Renal cortical epithelial cell (primary cell): ENCODE measurements around the gene CDK2AP2. TPM values are rescaled to one million over a fixed set of nuclear protein-coding genes. Genes with fewer than 3 reads are reported as not detected.
"Not testable (repeated sequence)": the region's sequence is repeated elsewhere in the genome, so short reads cannot be mapped to it uniquely, and the experiment has no call there.

Experiments
- DNase-seq: peaks from one replicate; pipeline ENCODE4 v3.0.0-alpha.2; 2011; ENCODE audit warnings: low read depth
- total RNA-seq: library from RNA; depleted of rRNA; stranded (reverse); fragments of >200 nt; gene quantifications from 2 replicates; pipeline ENCODE4 v1.2.3, GENCODE V29; 2014

CDK2AP2 gene
- total RNA-seq, 1 donor from 2014 or later = 90.4 TPM

DNA sequence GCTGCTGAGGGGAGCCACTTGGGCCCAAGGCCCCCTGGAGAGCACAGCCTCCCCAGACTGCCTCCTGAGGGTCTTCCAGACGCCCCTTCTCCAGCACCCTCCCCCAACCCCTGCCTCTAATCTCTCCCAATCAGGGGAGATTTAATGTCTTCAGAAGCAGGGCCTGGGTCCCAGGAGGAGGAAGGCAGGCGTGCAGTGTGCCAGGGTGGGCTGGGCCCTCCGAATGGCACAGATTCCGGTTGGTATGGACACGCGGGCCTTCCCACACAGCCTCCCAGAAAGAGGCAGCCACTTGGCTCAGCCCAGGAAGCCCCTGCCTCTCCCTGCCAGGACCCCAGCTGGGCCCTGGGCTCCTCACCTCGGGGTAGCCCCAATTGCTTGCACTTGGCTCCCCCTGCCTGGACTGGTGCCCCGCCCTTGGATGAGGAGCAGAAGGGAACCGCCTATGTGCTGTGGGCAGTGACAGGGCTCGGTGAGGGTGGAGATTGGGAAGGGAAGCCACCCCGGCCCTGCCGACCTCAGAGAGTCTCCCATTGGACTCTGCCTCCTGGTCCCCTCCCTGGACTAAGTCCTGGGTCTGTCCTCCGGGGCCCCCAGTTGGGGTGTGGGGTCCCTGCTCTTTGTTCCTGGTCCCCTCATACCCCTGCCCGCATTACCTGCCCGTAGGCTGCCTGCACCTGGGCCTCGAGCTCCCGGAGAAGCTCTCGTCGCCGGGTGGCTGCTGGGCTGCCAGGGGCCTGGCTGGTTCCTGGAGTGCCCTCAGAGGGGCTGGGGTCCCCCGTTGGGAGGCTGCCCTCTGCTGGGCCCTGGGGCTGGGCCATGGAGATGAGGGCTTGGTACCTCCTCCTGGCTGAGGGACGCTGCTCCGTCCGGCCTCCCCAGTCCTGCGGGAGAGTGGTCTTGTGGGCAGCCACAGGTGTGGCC lies 15.9 kb upstream of the CDK2AP2 start:
- no peak for DNase-seq

DNA sequence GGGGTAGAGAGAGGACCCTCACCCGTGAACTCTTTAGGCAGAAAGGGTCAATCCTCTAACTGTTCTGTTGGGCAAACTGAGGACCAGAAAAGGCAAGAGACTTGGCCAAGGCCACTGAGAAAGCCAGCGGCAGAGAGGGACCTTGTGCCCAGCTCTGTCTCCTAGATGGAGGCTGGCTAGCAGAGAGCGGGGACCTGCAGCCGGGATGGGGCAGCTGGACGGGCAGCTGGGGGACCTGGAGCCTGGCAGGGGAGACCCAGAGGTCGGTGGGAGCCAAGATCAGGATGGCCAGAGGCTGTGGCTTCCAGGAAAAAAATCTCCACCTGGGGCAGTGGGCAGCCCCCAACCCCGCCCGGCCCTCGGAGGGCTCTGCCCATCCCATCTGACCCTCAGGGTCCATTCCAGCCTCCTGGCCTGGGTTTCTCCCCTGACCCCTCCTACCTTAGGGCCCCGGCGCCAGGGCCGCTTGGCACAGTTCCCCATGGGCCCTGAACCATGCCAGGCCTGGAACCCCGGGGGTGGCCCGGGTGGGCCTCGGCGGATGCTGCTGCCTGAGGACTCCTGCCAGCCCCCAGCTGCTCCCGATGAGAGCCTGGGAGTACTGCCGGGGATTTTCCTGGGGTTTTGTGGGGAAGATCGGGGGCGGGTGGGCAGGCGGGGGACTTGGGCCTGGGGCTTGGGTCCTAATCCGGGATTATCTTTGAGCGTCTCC lies 15.0 kb upstream of the CDK2AP2 start, which contains the start of gene CABP2:
Gene CABP2, minus strand, starts transcription at position 603 of the 712 bp plus-strand sequence. Its CDS starts 120 bp downstream, at position 483.
- no peak for DNase-seq

DNA sequence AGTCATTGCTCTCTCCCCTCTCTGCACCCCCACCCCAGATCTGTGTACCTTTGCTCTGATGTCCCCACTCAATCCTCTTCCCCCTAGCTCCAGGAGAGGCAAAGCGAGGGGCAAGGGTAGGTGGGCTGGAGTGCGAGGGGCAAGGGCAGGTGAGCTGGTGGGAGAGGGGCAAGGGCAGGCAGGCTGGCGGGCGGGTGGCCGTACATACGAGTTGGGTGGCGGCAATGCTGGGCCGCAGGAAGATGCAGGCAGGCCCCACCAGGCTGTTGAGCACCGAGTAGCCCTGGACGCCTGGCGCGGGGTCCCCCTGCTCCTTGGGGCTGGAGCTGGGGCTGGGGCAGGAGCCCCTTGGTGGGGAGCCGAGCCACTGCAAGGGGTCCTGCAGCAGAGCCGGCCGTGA lies 14.4 kb upstream of the CDK2AP2 start:
- no peak for DNase-seq

DNA sequence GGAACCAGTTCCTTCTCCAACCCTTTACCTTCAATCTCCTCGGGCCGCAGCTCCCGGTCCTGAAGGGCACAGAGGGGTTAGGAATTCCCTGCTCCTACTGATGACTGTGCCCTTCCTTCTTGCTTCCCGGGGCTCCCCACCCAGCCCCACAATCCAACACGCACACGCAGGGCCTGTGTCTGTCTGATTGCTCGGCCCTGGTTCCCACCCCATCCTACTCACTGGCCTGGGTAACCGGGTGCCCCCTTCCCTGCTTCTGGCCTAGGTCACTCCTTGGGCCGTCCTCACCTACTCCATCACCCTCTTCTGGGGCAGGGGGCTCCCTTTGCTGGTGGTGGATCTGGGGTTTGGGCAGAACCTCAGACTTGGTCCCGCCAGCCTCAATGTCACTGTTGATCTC lies 14.0 kb upstream of the CDK2AP2 start:
- DNase-seq = no peak

GRCh38 chr11:67520856-67521824 lies 13.2 kb upstream of the CDK2AP2 start:
- no peak for DNase-seq

DNA sequence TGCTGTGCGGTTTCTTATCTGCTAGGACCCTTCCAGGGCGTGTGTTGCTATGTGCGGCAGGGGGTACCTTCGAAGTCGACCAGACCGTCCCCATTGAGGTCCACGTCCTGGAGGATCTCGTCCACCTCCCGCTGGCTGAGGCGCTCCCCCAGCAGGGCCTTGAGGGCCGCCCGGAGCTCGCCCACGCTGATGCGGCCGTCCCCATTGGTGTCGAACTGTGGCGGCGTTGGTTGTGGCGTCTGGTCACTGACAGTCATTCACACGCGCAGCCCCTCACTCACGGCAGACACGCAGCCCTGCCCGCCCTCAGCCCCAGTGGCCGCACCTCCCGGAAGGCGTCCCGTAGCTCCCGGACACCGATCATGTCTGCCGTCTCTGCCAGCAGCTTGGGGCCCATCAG lies 11.8 kb upstream of the CDK2AP2 start:
- no peak for DNase-seq

- no peak for DNase-seq
Observed at GRCh38 chr11:67517784-67518552, 10.0 kb upstream of the CDK2AP2 start.

- no peak for DNase-seq
Observed at GRCh38 chr11:67516806-67517205, 8.8 kb upstream of the CDK2AP2 start.

DNA sequence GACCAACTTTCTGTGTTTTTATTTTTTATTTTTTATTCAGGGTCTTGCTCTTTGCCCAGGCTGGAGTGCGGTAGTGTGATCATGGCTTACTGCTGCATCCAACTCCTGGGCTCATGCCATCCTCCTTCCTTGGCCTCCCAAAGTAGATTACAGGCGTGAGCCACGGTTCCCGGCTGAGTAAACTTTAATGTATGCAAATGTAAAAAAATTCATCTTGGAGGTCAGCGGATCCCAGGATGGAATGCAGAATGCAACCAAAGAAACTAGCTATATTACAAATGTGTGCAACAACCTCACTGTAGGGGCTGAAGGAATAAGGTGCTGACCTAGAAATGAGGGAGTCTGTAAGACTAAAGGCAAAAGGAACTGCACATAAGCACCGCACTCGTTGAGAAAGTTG lies 6.2 kb upstream of the CDK2AP2 start:
- DNase-seq = no peak

GRCh38 chr11:67511558-67511957 lies 3.6 kb upstream of the CDK2AP2 start:
- DNase-seq = not testable (repeated sequence)

DNA sequence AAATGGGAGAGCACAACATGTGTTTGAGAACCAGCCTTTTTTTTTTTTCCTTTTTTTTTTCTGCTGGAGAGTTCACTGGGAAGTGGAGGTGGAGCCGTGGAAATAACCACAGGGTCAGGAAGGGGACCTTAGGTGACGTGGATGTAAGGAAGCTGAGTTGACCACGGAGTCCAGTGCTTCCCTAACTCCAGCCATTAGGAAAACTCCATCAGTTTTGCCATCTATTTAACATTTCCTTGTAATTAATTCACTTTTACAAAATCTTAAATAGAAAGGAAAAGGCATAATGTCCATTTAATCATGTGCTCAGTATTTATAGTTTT lies 2.0 kb upstream of the CDK2AP2 start:
- DNase-seq = no peak

DNA sequence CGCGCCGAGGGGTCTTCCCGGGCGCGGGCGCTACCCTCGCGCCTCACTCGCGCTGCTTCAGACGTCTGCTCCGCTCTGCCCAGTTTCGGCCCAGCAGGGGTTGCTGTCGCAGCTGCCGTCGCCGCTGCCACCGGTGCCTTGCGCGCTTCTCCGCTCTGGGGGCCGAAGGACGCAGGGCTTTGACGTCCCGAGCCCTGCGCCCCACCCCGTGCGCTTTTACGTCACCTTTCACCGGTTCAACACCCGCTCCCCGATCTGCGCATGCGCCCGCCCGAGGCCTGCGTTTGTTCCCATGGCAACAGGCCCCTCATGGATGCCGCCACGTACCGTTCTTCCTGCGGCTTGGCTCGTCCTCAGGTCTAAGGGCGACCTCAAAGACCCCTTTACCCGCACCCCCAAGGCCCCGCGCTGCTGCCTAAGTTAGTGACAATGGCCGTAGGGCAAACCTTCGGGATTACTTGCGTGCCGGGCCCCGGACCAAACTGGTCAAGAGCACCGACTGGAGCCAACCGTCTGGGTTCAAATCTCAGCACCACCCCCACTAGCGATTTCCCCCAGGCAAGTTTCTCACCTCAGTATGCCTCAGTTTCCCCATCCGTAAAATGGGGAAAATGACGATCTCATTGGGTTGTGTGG lies 642 bp upstream of the CDK2AP2 start:
- DNase-seq = peak; percentile 85

- peak; percentile 61 for DNase-seq
Observed at GRCh38 chr11:67507242-67507863, 609 bp downstream of the CDK2AP2 start.

- no peak for DNase-seq
Observed at GRCh38 chr11:67506426-67507051, 1.4 kb downstream of the CDK2AP2 start.

DNA sequence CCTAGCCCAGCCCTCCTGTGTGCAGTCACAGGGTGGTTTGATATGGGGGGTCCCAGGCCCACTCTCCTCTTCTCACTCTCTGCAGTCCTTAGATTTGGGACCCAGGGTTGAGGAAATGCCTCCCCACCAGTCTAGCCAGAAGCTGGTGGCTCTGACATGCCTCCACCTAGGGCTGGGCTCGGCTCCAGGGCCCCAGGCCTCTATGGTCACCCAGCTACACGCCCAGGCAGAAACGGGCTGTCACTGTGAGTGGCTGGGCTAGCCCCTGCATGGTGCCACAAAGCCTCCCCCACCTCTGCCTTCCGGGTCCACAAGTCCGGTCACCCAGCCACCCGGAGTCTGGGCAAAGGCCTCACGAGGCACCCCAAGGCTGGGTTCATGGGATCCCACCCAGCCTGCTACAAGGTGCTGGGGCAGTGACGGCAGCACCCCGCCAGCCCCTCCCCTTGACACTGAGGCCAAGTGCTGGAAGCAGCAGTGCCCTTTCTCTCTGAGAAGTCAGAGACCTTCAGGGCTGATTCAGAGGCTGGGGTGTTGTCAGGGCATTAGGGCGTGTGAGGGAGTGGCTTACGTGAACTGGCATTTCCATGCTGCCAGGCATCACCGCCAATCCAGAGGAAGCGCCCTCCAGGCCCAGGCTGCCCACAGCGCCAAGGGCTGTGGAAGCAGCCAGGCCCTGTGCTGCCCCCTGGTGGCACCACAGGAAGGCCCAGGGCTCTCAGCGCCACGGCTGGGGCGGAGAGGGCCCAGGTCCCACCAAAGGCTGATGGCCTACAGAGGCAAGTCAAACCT lies 2.2 kb downstream of the CDK2AP2 start:
- DNase-seq = peak; percentile 98

DNA sequence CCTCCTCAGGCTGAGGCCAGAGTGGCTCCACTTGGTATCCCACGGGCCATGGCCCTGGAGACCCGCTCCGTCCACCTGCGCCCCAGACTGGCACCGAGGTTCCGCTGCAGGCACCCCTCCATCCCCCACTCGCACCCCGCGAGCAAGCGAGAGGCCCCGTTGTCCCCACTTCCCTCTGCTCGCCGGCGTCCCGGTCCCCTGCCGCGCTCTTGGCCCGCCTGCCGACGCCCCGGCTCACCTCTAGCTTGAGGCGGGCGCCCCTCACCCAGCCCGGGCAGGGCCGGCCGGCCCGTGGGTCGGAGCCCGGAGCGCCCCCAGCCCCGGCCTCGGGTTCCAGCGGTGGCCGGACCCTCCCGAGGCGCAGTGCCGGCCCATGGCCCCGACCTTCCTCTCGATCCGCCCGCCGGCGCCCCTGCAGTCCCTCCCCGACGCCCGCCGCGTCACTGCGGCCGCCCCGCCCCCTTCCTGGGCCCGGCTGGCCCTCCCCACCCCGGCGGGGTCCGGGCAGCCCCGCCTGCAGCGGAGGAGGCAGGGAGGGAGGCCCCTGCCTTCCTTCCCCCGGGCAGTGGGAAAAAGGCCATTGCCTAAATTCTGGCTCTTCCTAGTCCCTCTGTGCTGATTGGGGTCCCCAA lies 2.9 kb downstream of the CDK2AP2 start, which contains the start of gene PITPNM1:
Gene PITPNM1, minus strand, starts transcription at position 414 of the 632 bp plus-strand sequence. CDS start 1,183 bp downstream, outside the sequence.
- peak; percentile 19 for DNase-seq

- DNase-seq = no peak
Observed at GRCh38 chr11:67504005-67504949, 3.7 kb downstream of the CDK2AP2 start.
